Keratinocyte (primary cell): ENCODE measurements around the gene CTIF. TPM values are rescaled to one million over a fixed set of nuclear protein-coding genes. Genes with fewer than 3 reads are reported as not detected.

Experiments
- DNase-seq: peaks from one replicate; pipeline ENCODE4 v3.0.0-alpha.2; 2011; ENCODE audit warnings: low read depth, missing footprints, low spot score
- FAIRE-seq: peaks from 2 replicates; lab custom pipeline; 2011; peaks lifted over from hg19 to GRCh38; lab: Jason Lieb, UNC
- H2AFZ ChIP-seq: 2 replicates; pipeline ENCODE4 v1.6.0; 2012; ENCODE audit warnings: low read length, control low read depth, inconsistent platforms; ENCODE audit not compliant: control insufficient read depth
- H3K27ac ChIP-seq: 2 replicates; pipeline ENCODE4 v1.5.1; 2011; ENCODE audit warnings: low read length; ENCODE audit not compliant: control insufficient read depth, insufficient read depth
- H3K27me3 ChIP-seq: 3 replicates; pipeline ENCODE4 v1.6.0; 2011; ENCODE audit warnings: low read length; ENCODE audit not compliant: control insufficient read depth, insufficient read depth; ENCODE audit errors: extremely low read depth
- H3K36me3 ChIP-seq, 2 experiments: 2 replicates in 1 of 2; 3 replicates in 1 of 2; pipeline ENCODE4 v1.5.1; 2011; ENCODE audit warnings: low read length in 2 of 2, mild to moderate bottlenecking in 1 of 2; ENCODE audit not compliant: control insufficient read depth in 2 of 2, insufficient read depth in 2 of 2; ENCODE audit errors: extremely low read depth in 1 of 2
- H3K4me1 ChIP-seq: 3 replicates; pipeline ENCODE4 v1.5.1; 2011; ENCODE audit warnings: low read length; ENCODE audit not compliant: control insufficient read depth, insufficient read depth; ENCODE audit errors: extremely low read depth
- H3K4me2 ChIP-seq: 3 replicates; pipeline ENCODE4 v1.6.0; 2011; ENCODE audit warnings: low read depth, low read length; ENCODE audit not compliant: control insufficient read depth, insufficient read depth; ENCODE audit errors: extremely low read depth
- H3K4me3 ChIP-seq, 3 experiments: fragments of 200-600 bp in 1 of 3; sonication (generic) in 1 of 3; 2 replicates in 2 of 3; 3 replicates in 1 of 3; pipeline ENCODE4 v1.5.1; 2011 to 2016; ENCODE audit warnings: low read length in 3 of 3, mild to moderate bottlenecking in 3 of 3, control low read depth in 2 of 3, inconsistent platforms in 1 of 3, low read depth in 1 of 3, mixed read lengths in 1 of 3, mixed run types in 1 of 3, moderate library complexity in 1 of 3; ENCODE audit not compliant: control insufficient read depth in 2 of 3, insufficient read depth in 2 of 3; ENCODE audit errors: extremely low read depth in 1 of 3
- H3K79me2 ChIP-seq: 2 replicates; pipeline ENCODE4 v1.6.0; 2012; ENCODE audit warnings: low read length; ENCODE audit not compliant: control insufficient read depth, insufficient read depth
- H3K9ac ChIP-seq: 3 replicates; pipeline ENCODE4 v1.6.0; 2011; ENCODE audit warnings: low read length; ENCODE audit not compliant: control insufficient read depth, insufficient read depth; ENCODE audit errors: extremely low read depth
- H3K9me1 ChIP-seq: 3 replicates; pipeline ENCODE4 v1.6.0; 2011; ENCODE audit warnings: low read length; ENCODE audit not compliant: control insufficient read depth, insufficient read depth; ENCODE audit errors: extremely low read depth
- H3K9me3 ChIP-seq: 2 replicates; pipeline ENCODE4 v1.5.1; 2012; ENCODE audit warnings: low read depth, low read length; ENCODE audit not compliant: control insufficient read depth
- H4K20me1 ChIP-seq: 3 replicates; pipeline ENCODE4 v1.6.0; 2011; ENCODE audit warnings: low read length; ENCODE audit not compliant: control insufficient read depth, insufficient read depth; ENCODE audit errors: extremely low read depth
- CTCF ChIP-seq, 3 experiments: IDR thresholded peaks in 1 of 3; conservative IDR thresholded peaks in 1 of 3; optimal IDR thresholded peaks in 1 of 3; 2 replicates in 2 of 3; 3 replicates in 1 of 3; pipeline versions ENCODE3 to v1.5.1; 2011; ENCODE audit warnings: low read length in 3 of 3, mild to moderate bottlenecking in 3 of 3, moderate library complexity in 2 of 3, control low read depth in 1 of 3, inconsistent platforms in 1 of 3; ENCODE audit not compliant: insufficient read depth in 2 of 3; ENCODE audit errors: extremely low read depth in 1 of 3
- EZH2 ChIP-seq: IDR thresholded peaks from one replicate; pipeline ENCODE4 v1.6.1; 2012; ENCODE audit warnings: inconsistent platforms, mild to moderate bottlenecking, low read length, moderate library complexity
- dilution Hi-C: fragments of 300-500 bp; cut with MboI; formaldehyde crosslinking; loops from one replicate; pipeline ENCODE4 v1.7.0; 2020; ENCODE audit warnings: low sequenced_read_pairs; ENCODE audit not compliant: extremely low pct_ligation_motif_present
- polyA plus RNA-seq, 5 experiments: library from polyadenylated mRNA; depleted of rRNA in 3 of 5; stranded (reverse) in 3 of 5; stranded (forward) in 1 of 5; unstranded in 1 of 5; fragments of >200 nt; gene quantifications; 1 replicate in 1 of 5; 2 replicates in 3 of 5; 3 replicates in 1 of 5; pipeline versions ENCODE4 v1.2.1 to v1.2.3, GENCODE V29; 2011 to 2012; ENCODE audit warnings: missing spikeins in 2 of 5, low read depth in 1 of 5, low replicate concordance in 1 of 5

The CTIF gene
- polyA plus RNA-seq, 1 donor (not counting 4 experiments of a cell fraction or from before 2014, with no cell fraction given), result 15.0 TPM

- H3K36me3 ChIP-seq, result peaks cover 0 to 4% of the 10 kb centered on the region in 2 experiments
- no peak for DNase-seq
- no peak overlapping the region for H2AFZ ChIP-seq
- H3K79me2 ChIP-seq, result no peaks in the 10 kb centered on the region
- H3K9ac ChIP-seq, result no peak overlapping the region
- H4K20me1 ChIP-seq, result no peaks in the 10 kb centered on the region
- H3K4me3 ChIP-seq, result no peak overlapping the region
- no peaks in the 10 kb centered on the region for H3K27me3 ChIP-seq
- TF ChIP-seq CTCF (optimal IDR thresholded peaks at IDR 0.05 in 1 of 3, IDR thresholded peaks at IDR 0.05 in 1 of 3, conservative IDR thresholded peaks at IDR 0.05 in 1 of 3; ENCODE audit: extremely low read depth in 1 of 3, insufficient read depth in 2 of 3, low read length in 3 of 3) (no peak), EZH2 (no peak)
- H3K9me1 ChIP-seq, result no peaks in the 10 kb centered on the region
- no peak overlapping the region for H3K27ac ChIP-seq
- H3K4me2 ChIP-seq, result no peak overlapping the region
- no peak for FAIRE-seq
- dilution Hi-C loops, result no loop called here
- no peaks in the 10 kb centered on the region for H3K9me3 ChIP-seq
- peaks cover 20% of the 10 kb centered on the region for H3K4me1 ChIP-seq
Observed at GRCh38 chr18:48851599-48851960, 312.7 kb downstream of the CTIF start.

- no peak overlapping the region for H3K4me2 ChIP-seq
- no peak overlapping the region for H3K4me3 ChIP-seq
- FAIRE-seq (no peak), DNase-seq (no peak)
- H3K27me3 ChIP-seq, result no peaks in the 10 kb centered on the region
- no peaks in the 10 kb centered on the region for H3K9me3 ChIP-seq
- H3K9ac ChIP-seq, result no peak overlapping the region
- H3K79me2 ChIP-seq, result no peaks in the 10 kb centered on the region
- H4K20me1 ChIP-seq, result no peaks in the 10 kb centered on the region
- dilution Hi-C loops, result no loop called here
- peaks cover 20% of the 10 kb centered on the region for H3K4me1 ChIP-seq
- no peak overlapping the region for H3K27ac ChIP-seq
- peaks cover 4 to 5% of the 10 kb centered on the region in 2 experiments for H3K36me3 ChIP-seq
- H3K9me1 ChIP-seq, result no peaks in the 10 kb centered on the region
- H2AFZ ChIP-seq, result no peak overlapping the region
- TF ChIP-seq CTCF (optimal IDR thresholded peaks at IDR 0.05 in 1 of 3, IDR thresholded peaks at IDR 0.05 in 1 of 3, conservative IDR thresholded peaks at IDR 0.05 in 1 of 3; ENCODE audit: extremely low read depth in 1 of 3, insufficient read depth in 2 of 3, low read length in 3 of 3) (no peak), EZH2 (no peak)
Observed at GRCh38 chr18:48852292-48852691, 313.5 kb downstream of the CTIF start.
